ENCODE data around the gene TLR9. TPM values are rescaled to one million over a fixed set of nuclear protein-coding genes. Genes with fewer than 3 reads are reported as not detected.

The TLR9 gene
- total and polyA plus RNA-seq, 5 donors = 0.05 to 0.24 (median 0.19) TPM

- 12% methylated on average over 8 of the region's 8 CpGs for WGBS
- peaks cover 17% of the 10 kb centered on the region for H3K4me1 ChIP-seq (ENCODE audit: control insufficient read depth, insufficient read depth, low read length)
- peak overlapping the region; percentile 75 for H3K27ac ChIP-seq (ENCODE audit: low read length)
- H3K27me3 ChIP-seq (ENCODE audit: control insufficient read depth, insufficient read depth) = no peaks in the 10 kb centered on the region
- peak overlapping the region; percentile 55 for H3K4me3 ChIP-seq (ENCODE audit: low read length)
- ATAC-seq (peak; percentile 72 to 73), DNase-seq (peak; percentile 90 to 95 (median 93))
- intact Hi-C loops (cut with DNase I) = no loop called here
- H3K9me3 ChIP-seq (ENCODE audit: control insufficient read depth, low read length) = no peaks in the 10 kb centered on the region
Measured at GRCh38 chr3:52237657-52238172, 12.3 kb upstream of the TLR9 start.

GRCh38 chr3:52237006-52237656 is 11.7 kb upstream of the TLR9 start:
- ATAC-seq = no peak
- DNase-seq = peak in 2 of 3 donors; percentile 33 to 55
- no peak overlapping the region for H3K4me3 ChIP-seq (ENCODE audit: low read length)
- WGBS = 74% methylated on average over 6 of the region's 6 CpGs
- H3K4me1 ChIP-seq (ENCODE audit: control insufficient read depth, insufficient read depth, low read length) = peaks cover 17% of the 10 kb centered on the region
- peak overlapping the region; percentile 75 for H3K27ac ChIP-seq (ENCODE audit: low read length)
- H3K27me3 ChIP-seq (ENCODE audit: control insufficient read depth, insufficient read depth) = no peaks in the 10 kb centered on the region
- no peaks in the 10 kb centered on the region for H3K9me3 ChIP-seq (ENCODE audit: control insufficient read depth, low read length)
- intact Hi-C loops (cut with DNase I) = no loop called here

GRCh38 chr3:52236424-52236886 is 11.0 kb upstream of the TLR9 start:
- Histone ChIP-seq H3K4me3 (ENCODE audit: low read length) (no peak overlapping the region), H3K27me3 (ENCODE audit: control insufficient read depth, insufficient read depth) (no peaks in the 10 kb centered on the region), H3K9me3 (ENCODE audit: control insufficient read depth, low read length) (no peaks in the 10 kb centered on the region), H3K27ac (ENCODE audit: low read length) (peak overlapping the region; percentile 75), H3K4me1 (ENCODE audit: control insufficient read depth, insufficient read depth, low read length) (peaks cover 17% of the 10 kb centered on the region)
- no peak for ATAC-seq
- intact Hi-C loops (cut with DNase I) = no loop called here
- peak in 2 of 3 donors; percentile 49 to 51 for DNase-seq
- WGBS = 72% methylated on average over 5 of the region's 5 CpGs

- Histone ChIP-seq H3K4me1 (ENCODE audit: control insufficient read depth, insufficient read depth, low read length) (peaks cover 13% of the 10 kb centered on the region), H3K4me3 (ENCODE audit: low read length) (no peak overlapping the region), H3K9me3 (ENCODE audit: control insufficient read depth, low read length) (no peaks in the 10 kb centered on the region), H3K27ac (ENCODE audit: low read length) (peak overlapping the region; percentile 79), H3K27me3 (ENCODE audit: control insufficient read depth, insufficient read depth) (no peaks in the 10 kb centered on the region)
- WGBS = 83% methylated on average over 15 of the region's 15 CpGs
- intact Hi-C loops (cut with DNase I) = loop anchor here in 1 of 4 donors (5.0 kb wide), 2 partner anchors 43 to 108 kb away; partner anchors contain the start of gene WDR82
- DNase-seq (peak in 2 of 3 donors; percentile 69 to 70), ATAC-seq (peak in 1 of 2 donors; percentile 1)
Measured at GRCh38 chr3:52234516-52235447, 9.3 kb upstream of the TLR9 start.

GRCh38 chr3:52233968-52234367 is 8.5 kb upstream of the TLR9 start:
- H3K4me3 ChIP-seq (ENCODE audit: low read length) = no peak overlapping the region
- no peaks in the 10 kb centered on the region for H3K9me3 ChIP-seq (ENCODE audit: control insufficient read depth, low read length)
- ATAC-seq (no peak), DNase-seq (peak in 2 of 3 donors; percentile 67 to 74)
- intact Hi-C loops (cut with DNase I) = loop anchor here in 1 of 4 donors (5.0 kb wide), 2 partner anchors 43 to 108 kb away; partner anchors contain the start of gene WDR82
- H3K27me3 ChIP-seq (ENCODE audit: control insufficient read depth, insufficient read depth) = no peaks in the 10 kb centered on the region
- WGBS = 66% methylated on average over 3 of the region's 3 CpGs
- peak overlapping the region; percentile 79 for H3K27ac ChIP-seq (ENCODE audit: low read length)
- peaks cover 13% of the 10 kb centered on the region for H3K4me1 ChIP-seq (ENCODE audit: control insufficient read depth, insufficient read depth, low read length)

- peak in 2 of 3 donors; percentile 29 to 38 for DNase-seq
- H3K9me3 ChIP-seq (ENCODE audit: control insufficient read depth, low read length) = no peaks in the 10 kb centered on the region
Measured at GRCh38 chr3:52233108-52233591, 7.7 kb upstream of the TLR9 start.

GRCh38 chr3:52232279-52233107 is 7.0 kb upstream of the TLR9 start:
- 86% methylated on average over 28 of the region's 28 CpGs for WGBS
- H3K4me3 ChIP-seq (ENCODE audit: low read length) = no peak overlapping the region
- no peaks in the 10 kb centered on the region for H3K9me3 ChIP-seq (ENCODE audit: control insufficient read depth, low read length)
- peaks cover 10% of the 10 kb centered on the region for H3K4me1 ChIP-seq (ENCODE audit: control insufficient read depth, insufficient read depth, low read length)
- H3K27ac ChIP-seq (ENCODE audit: low read length) = no peak overlapping the region
- peak in 2 of 3 donors; percentile 59 to 60 for DNase-seq
- no peak for ATAC-seq
- intact Hi-C loops (cut with DNase I) = loop anchor here in 1 of 4 donors (5.0 kb wide), 2 partner anchors 45 to 110 kb away; partner anchors contain the start of gene WDR82
- H3K27me3 ChIP-seq (ENCODE audit: control insufficient read depth, insufficient read depth) = no peaks in the 10 kb centered on the region

More at GRCh38 chr3:52233108-52233591, 7.7 kb upstream of the TLR9 start:
- ATAC-seq = no peak
- Histone ChIP-seq H3K27me3 (ENCODE audit: control insufficient read depth, insufficient read depth) (no peaks in the 10 kb centered on the region), H3K4me3 (ENCODE audit: low read length) (no peak overlapping the region), H3K4me1 (ENCODE audit: control insufficient read depth, insufficient read depth, low read length) (peaks cover 10% of the 10 kb centered on the region), H3K27ac (ENCODE audit: low read length) (no peak overlapping the region)
- WGBS = 90% methylated on average over 5 of the region's 5 CpGs
- intact Hi-C loops (cut with DNase I) = loop anchor here in 1 of 4 donors (5.0 kb wide), 2 partner anchors 44 to 109 kb away; partner anchors contain the start of gene WDR82

- Histone ChIP-seq H3K4me3 (ENCODE audit: low read length) (no peak overlapping the region), H3K4me1 (ENCODE audit: control insufficient read depth, insufficient read depth, low read length) (peaks cover 10% of the 10 kb centered on the region), H3K27ac (ENCODE audit: low read length) (no peak overlapping the region), H3K9me3 (ENCODE audit: control insufficient read depth, low read length) (no peaks in the 10 kb centered on the region), H3K27me3 (ENCODE audit: control insufficient read depth, insufficient read depth) (no peaks in the 10 kb centered on the region)
- intact Hi-C loops (cut with DNase I) = loop anchor here in 1 of 4 donors (5.0 kb wide), 2 partner anchors 46 to 111 kb away; partner anchors contain the start of gene WDR82
- ATAC-seq (peak; percentile 12 to 38), DNase-seq (peak; percentile 77 to 91 (median 89))
- 74% methylated on average over 34 of the region's 34 CpGs for WGBS
Measured at GRCh38 chr3:52231502-52232278, 6.2 kb upstream of the TLR9 start.

GRCh38 chr3:52230889-52231499 is 5.5 kb upstream of the TLR9 start:
- WGBS = 90% methylated on average over 16 of the region's 16 CpGs
- no peak for ATAC-seq
- no peaks in the 10 kb centered on the region for H3K27me3 ChIP-seq (ENCODE audit: control insufficient read depth, insufficient read depth)
- no peaks in the 10 kb centered on the region for H3K9me3 ChIP-seq (ENCODE audit: control insufficient read depth, low read length)
- intact Hi-C loops (cut with DNase I) = loop anchor here in 1 of 4 donors (5.0 kb wide), 2 partner anchors 46 to 111 kb away; partner anchors contain the start of gene WDR82
- DNase-seq = peak in 1 of 3 donors; percentile 50
- H3K27ac ChIP-seq (ENCODE audit: low read length) = no peak overlapping the region
- H3K4me3 ChIP-seq (ENCODE audit: low read length) = no peak overlapping the region
- peaks cover 5% of the 10 kb centered on the region for H3K4me1 ChIP-seq (ENCODE audit: control insufficient read depth, insufficient read depth, low read length)

All from right cardiac atrium (tissue), 5 donors.